Measurements from ENCODE around the gene MEA1. TPM values are rescaled to one million over a fixed set of nuclear protein-coding genes. Genes with fewer than 3 reads are reported as not detected.
"Not testable (repeated sequence)": the region's sequence is repeated elsewhere in the genome, so short reads cannot be mapped to it uniquely, and the experiment has no call there.

Gene MEA1
- total RNA-seq, 2 experiments from 2014 or later = 84.8 to 92.3 TPM

GRCh38 chr6:43050981-43051380, 37.2 kb upstream of the MEA1 start:
- no peak for TF ChIP-seq CTCF (IDR thresholded peaks at IDR 0.05)
- POLR2A ChIA-PET = interaction anchor here (0.9 to 1.8 kb wide), 2 partner anchors 9 to 30 kb away, joined by 3 to 5 read pairs; no protein-coding TSS in a partner anchor
- ATAC-seq = no peak
- H3K4me1 Mint-ChIP-seq (ENCODE audit: low read depth) = peaks cover 28% of the 10 kb centered on the region
- intact Hi-C loops (cut with micrococcal nuclease) = loop anchor here (10.0 kb wide), 1 partner anchor 146 kb away; no protein-coding TSS in a partner anchor
- H3K27me3 Mint-ChIP-seq = no peaks in the 10 kb centered on the region
- H3K9me3 Mint-ChIP-seq = no peaks in the 10 kb centered on the region
- H3K4me3 Mint-ChIP-seq = no peak overlapping the region
- CTCF ChIA-PET = interaction anchor here (2.4 kb wide), 1 partner anchor 93 kb away, joined by 11 read pairs; no protein-coding TSS in a partner anchor
- DNase-seq = no peak
- peak overlapping the region; percentile 11 for H3K27ac Mint-ChIP-seq
- H3K36me3 Mint-ChIP-seq (ENCODE audit: low read depth) = peaks cover 33% of the 10 kb centered on the region

GRCh38 chr6:43047998-43048397, 34.3 kb upstream of the MEA1 start:
- no peak overlapping the region for H3K4me3 Mint-ChIP-seq
- ChIA-PET POLR2A (interaction anchor here (0.9 kb wide), 1 partner anchor 16 kb away, joined by 3 read pairs; no protein-coding TSS in a partner anchor), CTCF (interaction anchor here (1.0 to 2.2 kb wide), 3 partner anchors 9 to 96 kb away, joined by 3 to 7 read pairs (median 3); no protein-coding TSS in a partner anchor)
- no peak for ATAC-seq
- intact Hi-C loops (cut with micrococcal nuclease) = no loop called here
- no peaks in the 10 kb centered on the region for H3K9me3 Mint-ChIP-seq
- peaks cover 20% of the 10 kb centered on the region for H3K4me1 Mint-ChIP-seq (ENCODE audit: low read depth)
- no peak for DNase-seq
- H3K27me3 Mint-ChIP-seq = no peaks in the 10 kb centered on the region
- TF ChIP-seq CTCF (IDR thresholded peaks at IDR 0.05) = no peak
- no peak overlapping the region for H3K27ac Mint-ChIP-seq
- peaks cover 18% of the 10 kb centered on the region for H3K36me3 Mint-ChIP-seq (ENCODE audit: low read depth)

DNA sequence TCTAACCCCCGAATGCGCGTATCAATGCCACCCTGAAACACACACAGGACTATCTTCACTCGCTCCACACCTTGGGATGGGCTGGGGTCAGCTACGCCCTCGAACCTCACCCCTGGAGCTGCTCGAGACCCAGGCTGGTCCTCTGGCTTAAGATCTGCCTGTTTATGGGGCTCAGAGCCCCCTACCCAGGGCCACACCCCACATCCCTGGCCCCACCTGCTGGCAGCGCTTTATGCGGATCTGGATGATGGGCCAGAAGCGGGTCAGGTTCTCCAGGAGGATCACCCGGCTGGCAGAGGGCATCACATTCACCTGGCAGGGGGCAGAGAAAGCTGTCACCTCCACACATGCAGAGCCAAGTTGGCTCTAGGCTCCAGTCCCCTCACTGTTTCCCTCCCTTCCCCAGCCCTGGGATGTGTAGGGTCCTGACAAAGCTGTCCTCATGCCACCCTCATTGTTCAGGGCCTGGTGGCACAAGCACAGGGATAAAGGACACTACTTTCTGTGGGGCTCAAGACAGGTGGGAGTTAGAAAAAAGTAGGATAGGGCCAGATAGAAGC, 31.7 kb upstream of the MEA1 start:
- no peak overlapping the region for H3K27ac Mint-ChIP-seq
- intact Hi-C loops (cut with micrococcal nuclease) = no loop called here
- ChIA-PET CTCF (no interaction called here), POLR2A (interaction anchor here (0.6 kb wide), 2 partner anchors 43 to 66 kb away, joined by 3 read pairs; no protein-coding TSS in a partner anchor)
- ATAC-seq (no peak), DNase-seq (no peak)
- no peaks in the 10 kb centered on the region for H3K27me3 Mint-ChIP-seq
- H3K4me3 Mint-ChIP-seq = no peak overlapping the region
- peaks cover 18% of the 10 kb centered on the region for H3K36me3 Mint-ChIP-seq (ENCODE audit: low read depth)
- no peak for TF ChIP-seq CTCF (IDR thresholded peaks at IDR 0.05)
- no peaks in the 10 kb centered on the region for H3K9me3 Mint-ChIP-seq
- H3K4me1 Mint-ChIP-seq (ENCODE audit: low read depth) = peaks cover under 1% of the 10 kb centered on the region

- intact Hi-C loops (cut with micrococcal nuclease) = no loop called here
- Mint-ChIP-seq H3K27ac (no peak overlapping the region), H3K4me1 (ENCODE audit: low read depth) (no peaks in the 10 kb centered on the region), H3K36me3 (ENCODE audit: low read depth) (peaks cover 18% of the 10 kb centered on the region), H3K4me3 (no peak overlapping the region), H3K9me3 (no peaks in the 10 kb centered on the region), H3K27me3 (no peaks in the 10 kb centered on the region)
- ATAC-seq (no peak), DNase-seq (no peak)
- no peak for TF ChIP-seq CTCF (IDR thresholded peaks at IDR 0.05)
- ChIA-PET POLR2A (no interaction called here), CTCF (no interaction called here)
Measured at GRCh38 chr6:43043310-43043709, 29.6 kb upstream of the MEA1 start.

DNA sequence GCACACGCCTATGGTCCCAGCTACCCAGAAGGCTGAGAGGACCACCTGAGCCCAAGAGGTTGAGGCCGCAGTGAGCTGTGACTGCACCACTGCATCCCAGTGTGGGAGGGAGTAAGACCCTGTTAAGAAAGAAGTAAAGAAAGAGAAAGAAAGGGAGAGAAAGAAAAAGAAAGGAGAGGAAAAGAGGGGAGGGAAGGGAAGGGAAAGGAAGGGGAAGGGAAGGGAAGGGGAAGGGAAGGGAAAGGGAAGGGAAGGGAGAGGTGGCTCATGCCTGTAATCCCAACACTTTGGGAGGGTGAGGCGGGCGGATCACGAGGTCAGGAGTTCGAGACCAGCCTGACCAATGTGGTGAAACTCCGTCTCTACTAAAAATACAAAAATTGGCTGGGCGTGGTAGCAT, 27.7 kb upstream of the MEA1 start:
- peaks cover 17% of the 10 kb centered on the region for H3K36me3 Mint-ChIP-seq (ENCODE audit: low read depth)
- POLR2A ChIA-PET = interaction anchor here (1.5 kb wide), 2 partner anchors 10 to 13 kb away, joined by 5 to 6 read pairs; partner anchors contain the start of gene CUL7
- H3K27me3 Mint-ChIP-seq; H3K4me3 Mint-ChIP-seq; H3K9me3 Mint-ChIP-seq; CTCF ChIA-PET; H3K4me1 Mint-ChIP-seq (ENCODE audit: low read depth); DNase-seq; intact Hi-C loops (cut with micrococcal nuclease); ATAC-seq; H3K27ac Mint-ChIP-seq: not testable (repeated sequence)
